ENCODE results near the gene PTPRG.
A peak's percentile ranks its signal among the peaks of the same experiment; 100 is the strongest.
"Not testable (repeated sequence)": the region's sequence is repeated elsewhere in the genome, so short reads cannot be mapped to it uniquely, and the experiment has no call there.

PTPRG gene

DNA sequence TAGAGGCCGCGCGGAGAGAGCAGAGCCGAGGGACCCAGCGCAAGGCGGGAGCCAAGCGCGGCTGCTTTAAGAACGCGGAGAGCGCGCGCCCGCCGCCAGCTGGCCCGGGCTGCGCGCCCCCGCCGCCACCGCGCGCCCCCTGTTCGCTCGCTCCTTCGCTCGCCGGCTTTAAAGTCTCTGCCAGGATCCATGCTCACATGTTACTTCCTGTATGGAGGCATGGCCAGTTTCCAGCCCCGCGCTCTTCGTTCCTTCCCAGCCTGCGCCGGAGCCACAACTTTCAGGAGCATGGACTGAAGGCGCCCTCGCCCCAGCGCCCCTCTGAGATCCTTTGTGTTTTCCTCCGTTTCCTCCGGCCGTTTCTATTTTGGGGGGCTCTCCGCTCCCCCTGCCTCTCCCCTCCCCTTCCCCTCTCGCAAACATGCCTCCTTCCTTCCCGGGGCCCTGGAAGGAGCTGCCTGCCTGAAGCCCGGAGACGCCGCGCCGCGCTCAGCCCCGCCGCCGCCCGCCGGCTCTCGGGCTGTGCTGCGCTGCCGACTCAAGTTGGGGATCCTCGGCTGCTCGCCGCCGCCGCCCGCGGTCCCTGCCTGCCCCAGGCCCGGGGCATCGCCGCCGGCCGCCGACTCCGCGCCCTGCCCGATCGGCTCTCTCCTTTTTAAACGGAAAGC, at the start of gene PTPRG:
PTPRG (plus strand) TSS at position 198 of the 668 bp plus-strand sequence. CDS start 717 bp downstream, outside the sequence.
- DNase-seq, result peak; percentile 49

DNA sequence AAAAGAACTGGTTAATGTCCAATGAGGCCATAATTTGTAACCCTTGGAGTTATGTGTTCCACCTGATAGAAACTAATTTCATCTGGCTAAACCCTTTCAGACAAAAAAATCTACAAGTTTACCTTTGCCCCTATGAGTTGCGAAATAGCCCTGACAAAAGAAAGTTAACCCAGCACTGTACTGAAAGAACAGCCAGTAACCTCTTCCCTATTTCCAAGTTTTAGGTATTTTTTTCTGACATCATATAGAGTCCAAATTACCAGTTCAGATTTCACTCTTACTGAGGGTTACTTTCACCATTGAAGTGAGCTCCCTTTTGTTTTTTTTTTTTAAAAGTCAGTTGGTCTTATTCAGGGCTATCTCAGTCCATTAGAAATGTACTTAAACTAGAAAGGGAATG, 42.8 kb upstream of the PTPRG start:
- DNase-seq, result no peak

DNA sequence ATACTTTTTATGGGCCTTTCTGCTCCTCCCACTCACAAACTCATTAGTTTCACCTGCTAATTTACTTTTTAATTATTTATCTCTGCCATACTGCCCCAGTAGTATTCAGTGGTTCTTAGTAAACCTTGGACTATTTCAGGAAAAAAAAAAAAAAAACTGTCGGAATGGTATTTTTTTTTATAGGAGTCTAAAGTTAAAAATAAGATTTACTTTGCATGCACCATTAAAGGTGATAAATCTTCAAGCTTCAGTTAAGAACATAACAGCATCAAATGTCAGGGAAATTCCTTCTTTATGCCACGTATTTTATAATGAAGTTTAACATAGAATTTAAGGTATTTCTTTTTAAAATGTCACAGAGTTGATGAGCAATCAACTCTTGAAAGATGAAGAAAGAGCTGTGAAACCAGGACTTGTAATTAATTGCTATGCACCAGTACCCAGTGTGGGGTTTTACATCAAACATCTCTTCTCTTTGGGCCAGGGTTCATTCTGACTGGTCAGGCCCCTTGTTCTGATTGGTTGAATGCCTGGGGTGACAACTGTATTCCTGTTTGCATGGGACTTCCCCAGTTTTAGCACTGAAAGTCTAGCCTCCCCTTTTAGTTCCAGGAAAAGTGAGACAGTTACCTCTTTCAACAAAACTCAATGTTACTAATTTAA, 40.3 kb upstream of the PTPRG start:
- DNase-seq, result no peak

DNA sequence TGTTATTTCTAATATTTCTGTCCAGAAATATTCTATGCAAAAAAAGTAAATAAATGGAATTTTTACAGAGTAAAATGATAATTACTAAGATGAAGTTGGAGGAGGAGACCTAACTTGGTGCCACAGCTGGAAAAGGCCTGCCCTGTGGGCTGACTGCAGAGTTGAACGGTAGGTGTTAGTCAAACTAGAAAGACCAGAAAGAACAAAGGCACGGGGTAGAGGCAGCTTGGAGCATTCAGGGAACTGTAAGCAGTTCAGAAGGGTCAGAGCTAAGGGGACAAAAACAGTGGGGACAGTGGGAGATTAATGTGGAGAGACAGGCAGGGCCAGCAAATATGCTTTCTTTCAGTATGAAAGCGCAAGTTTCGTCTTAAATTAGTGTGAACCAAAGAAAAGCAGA, 39.3 kb upstream of the PTPRG start:
- no peak for DNase-seq

DNA sequence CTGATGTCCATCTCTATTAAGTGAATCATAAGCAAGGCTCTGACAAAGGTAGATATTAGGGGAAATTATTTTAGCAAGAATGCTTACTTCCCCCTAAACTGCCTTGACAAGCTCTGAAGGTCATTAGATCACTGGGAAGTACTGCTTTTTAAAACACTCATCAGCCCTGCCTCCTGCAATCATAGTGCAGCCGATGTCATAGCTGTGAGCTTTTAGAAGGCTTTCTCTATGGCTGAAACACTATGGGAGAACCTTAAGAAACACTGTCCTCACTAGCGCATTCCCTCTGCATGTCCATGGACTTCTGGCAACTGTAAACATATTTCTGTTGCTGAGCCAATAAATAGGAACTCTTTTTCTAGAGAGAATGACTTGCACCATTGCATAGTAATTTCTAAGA, 38.7 kb upstream of the PTPRG start:
- DNase-seq, result no peak

DNA sequence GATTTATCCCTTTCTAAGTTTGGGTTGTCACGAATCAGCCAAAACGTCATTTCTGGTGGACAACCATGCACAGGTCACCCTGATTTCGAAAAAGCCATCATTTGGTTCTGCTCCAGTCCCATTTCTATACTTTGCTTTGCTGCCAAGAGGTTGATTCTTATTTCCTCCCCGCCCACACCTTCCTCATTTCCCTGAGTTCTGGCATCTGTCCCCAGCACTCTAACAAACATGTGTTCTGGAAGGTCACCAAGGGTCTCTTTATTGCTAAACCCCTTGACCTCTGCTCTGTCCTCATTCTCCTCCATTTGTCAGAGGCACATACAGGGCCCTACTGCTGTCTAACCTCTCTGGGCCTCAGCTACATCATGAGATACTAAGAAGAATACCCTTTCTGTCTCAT, 36.4 kb upstream of the PTPRG start:
- no peak for DNase-seq

DNA sequence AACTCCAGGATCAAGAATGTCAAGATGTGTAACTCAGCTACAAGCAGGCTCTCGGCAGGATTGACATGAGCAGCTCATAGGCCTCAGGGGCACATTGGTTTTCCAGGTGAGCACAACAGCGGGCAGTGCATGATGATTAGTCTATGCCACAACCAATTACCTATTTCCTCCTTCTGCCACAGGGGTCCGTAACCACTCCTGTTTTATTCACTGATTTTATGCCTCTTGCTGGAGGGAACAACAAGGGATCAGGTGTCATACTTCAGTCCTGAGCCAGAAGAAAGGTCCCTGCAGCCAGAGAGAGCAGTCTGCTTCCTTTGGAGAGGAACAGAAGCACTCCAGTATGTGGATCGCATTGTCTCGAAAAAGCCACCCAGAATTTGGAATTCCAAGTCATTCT, 35.1 kb upstream of the PTPRG start:
- DNase-seq, result peak; percentile 31

DNA sequence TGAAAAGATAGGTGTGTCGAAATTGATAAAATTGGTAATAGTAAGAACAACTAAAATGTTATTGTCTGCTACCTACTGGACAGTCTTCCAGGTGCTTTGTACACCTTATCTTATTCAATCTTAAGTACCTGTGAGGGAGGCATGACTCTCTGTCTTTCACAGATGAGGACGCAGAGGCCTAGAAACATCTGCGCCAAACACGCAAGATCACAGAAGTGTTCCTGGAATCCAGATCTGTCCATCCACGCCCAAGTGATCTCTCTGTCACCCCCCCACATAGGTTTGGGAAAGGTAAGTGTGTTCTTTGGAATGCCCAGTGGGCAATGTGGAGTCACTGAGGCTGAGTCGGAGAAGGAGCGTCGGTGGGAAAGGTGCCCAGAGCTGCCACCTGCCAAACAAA, 34.4 kb upstream of the PTPRG start:
- DNase-seq, result no peak

DNA sequence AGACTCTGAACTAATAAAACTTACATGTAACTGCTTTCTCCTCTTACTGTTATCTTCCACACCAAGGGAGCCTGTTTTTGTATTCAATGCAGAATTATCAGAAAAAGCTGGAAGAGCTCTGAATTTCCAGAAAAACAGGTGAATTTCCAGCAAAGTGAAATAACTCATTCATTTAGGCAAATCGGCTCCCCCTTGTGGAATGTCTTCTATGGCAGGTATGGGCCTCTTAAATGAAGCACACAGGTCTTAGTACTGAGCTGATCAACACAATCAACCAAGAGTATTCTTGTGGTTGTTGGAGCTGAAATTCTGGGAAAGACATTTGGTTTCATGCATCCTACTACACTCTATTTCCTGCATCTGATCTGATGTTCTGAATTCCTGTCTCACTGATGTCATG, 31.0 kb upstream of the PTPRG start:
- DNase-seq, result no peak

DNA sequence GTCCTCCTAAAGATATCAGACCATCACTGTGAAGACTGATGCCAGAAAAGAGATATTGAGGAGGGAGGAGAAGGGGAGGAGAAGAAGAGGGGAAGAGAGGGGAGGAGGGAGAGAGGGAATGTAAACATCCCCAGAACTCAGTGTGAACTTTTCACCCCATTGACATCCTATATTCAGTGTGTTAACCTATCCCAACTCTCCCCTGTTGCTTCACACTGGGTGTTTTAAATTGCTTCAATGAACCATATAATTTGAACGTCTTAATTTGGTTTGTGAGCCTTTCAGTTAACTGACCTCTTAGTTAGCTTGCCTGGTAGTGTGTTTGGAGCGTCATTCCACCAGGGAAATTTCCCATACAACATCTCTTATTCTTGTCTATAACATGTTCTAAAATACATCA, 29.8 kb upstream of the PTPRG start:
- DNase-seq, result no peak

DNA sequence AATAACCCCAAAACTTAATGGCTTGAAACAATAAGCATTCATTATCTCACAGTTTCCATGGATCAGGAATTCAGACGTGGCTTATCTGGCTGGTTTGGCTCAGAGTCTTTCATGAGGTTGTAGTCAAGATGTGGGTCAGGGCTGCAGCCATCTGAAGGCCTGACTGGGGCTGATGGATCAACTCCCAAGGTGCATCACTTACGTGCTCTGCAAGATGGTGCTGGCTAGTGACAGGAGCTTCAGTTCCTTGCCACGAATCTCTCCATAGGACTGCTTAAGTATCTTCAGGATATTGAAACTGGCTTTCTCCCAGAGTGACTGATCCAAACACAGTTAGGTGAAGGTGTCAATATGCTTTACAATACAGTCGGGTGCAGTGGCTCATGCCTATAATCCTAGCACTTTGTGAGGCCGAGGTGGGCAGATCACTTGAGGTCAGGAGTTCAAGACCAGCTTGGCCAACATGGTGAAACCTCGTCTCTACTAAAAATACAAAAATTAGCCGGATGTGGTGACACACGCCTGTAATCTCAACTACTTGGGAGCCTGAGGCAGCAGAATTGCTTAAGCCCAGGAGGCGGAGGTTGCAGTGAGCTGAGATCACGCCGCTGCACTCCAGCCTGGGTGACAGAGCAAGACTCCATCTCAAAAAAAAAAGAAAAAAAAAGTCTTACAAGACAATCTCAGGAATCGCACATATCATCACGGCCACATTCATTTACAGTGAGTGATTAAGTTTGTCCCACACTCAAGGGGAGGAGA, 28.5 kb upstream of the PTPRG start:
- no peak for DNase-seq

DNA sequence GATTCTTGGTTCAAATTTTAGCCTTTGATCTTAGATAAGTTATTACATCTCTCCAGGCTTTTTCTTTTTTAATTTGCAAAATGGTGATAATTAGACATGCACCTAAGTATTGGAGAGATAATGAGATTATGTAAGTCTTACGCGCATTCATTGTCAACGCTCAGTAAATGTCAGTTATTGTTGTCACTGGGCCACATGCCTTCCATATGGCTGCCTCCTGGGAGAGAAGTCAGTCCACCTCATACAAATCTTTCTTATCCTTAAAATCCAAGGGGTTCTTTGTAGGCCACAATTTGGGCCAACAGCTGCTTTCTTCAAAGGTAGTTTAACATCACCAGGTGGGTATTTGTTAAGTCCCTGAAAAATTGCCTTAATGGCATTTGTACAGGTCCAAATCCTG, 25.5 kb upstream of the PTPRG start:
- no peak for DNase-seq

DNA sequence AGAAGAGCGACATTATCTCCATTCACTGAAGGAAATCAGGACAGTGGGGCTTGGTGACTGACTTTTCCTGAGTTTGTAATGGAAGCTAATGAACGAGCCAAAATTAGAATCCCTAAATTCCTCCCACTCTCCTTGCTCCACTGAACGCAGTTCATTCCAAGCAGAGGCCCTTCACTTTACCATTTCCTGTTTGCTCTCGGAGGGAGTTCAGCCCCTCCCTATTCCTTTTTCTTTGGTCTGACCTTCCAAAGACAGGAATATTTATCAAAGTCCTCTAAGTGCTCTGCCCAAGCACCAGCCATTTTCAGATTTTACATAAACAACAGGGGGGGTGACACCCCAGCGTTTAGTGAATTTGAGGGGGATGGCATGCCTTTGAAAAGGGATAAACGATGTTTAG, 24.0 kb upstream of the PTPRG start:
- peak; percentile 24 for DNase-seq

DNA sequence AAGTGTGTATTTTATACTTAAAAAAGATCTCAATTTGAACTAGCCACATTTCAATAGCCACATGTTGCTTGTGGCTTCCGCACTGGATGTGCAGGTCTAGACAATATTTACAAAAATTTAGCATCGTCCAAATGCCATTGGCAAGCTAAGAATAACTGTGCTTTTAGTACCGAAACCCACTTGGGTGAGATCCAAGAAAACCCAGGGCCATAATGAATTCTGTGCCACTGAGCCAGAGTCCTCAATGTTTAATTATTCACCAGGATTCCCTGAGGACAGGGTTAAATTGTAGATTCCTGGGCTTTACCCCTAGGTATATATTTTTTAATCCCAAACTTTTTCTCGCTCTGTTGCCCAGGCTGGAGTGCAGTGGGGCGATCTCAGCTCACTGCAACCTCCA, 22.9 kb upstream of the PTPRG start:
- DNase-seq, result no peak

DNA sequence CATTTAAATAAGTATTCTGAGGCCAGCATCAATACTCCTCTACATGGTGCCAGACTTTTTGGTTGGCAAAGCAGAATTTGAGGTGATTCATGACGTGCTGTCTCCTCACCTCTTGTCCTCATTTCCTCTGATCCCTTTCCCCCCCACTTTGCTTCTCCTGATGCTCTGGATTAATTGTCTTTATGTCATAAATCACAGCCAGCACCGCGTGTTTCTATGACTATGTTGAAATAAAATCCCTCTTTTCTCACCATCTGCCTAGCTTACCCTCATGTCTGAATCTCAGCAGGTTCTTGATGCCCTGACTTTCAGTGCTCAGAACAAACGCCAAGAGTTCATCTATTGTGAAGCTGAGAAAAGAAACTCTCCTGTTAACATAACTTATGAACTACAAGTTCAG, 19.7 kb upstream of the PTPRG start:
- no peak for DNase-seq

DNA sequence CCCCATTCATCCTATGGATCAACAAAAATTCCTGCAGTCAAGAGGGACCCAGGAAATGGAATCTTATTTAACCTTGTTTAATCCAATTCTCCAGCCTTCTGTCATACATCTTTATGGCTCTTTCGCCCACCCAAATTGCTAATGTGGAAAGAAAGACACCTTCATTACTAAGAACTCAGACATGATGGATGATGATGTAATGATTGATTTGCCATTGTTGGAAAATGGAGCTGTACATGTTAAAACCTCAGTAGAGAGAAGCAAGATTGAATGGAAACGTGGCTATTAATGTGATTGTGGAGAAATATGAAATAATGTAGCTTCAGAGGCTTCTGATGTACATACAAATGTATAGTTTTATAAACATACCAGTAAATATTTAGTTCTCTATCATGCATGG, 15.7 kb upstream of the PTPRG start:
- DNase-seq, result no peak

DNA sequence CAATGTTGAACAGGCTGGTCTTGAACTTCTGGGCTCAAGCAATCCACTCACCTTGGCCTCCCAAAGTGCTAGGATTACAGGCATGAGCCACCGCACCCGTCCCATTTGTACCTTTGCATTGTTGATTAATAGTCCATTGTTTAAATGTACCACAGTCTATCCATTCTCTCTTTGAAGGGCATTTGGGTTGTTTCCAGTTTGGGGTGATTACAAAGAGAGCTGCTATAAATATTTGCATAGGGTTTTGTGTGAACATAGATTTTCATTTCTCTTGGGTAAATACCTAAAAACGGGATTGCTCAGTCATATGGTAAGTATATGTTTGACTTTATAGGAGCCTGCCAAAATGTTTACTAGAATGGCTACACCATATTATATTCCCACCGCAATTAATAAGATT, 13.7 kb upstream of the PTPRG start:
- DNase-seq, result no peak

DNA sequence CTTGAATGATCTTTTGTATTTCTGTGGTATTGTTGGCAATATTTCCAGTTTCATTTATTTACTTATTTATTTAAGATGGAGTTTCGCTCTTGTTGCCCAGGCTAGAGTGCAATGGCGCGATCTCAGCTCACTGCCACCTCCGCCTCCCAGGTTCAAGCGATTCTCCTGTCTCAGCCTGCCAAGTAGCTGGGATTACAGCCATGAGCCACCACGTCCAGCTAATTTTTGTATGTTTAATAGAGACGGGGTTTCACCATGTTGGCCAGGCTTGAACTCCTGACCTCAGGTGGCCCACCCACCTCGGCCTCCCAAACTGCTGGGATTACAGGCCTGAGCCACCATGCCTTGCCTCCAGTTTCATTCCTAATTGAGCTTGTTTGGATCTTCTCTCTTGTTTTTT, 8.7 kb upstream of the PTPRG start:
- DNase-seq, result not testable (repeated sequence)

DNA sequence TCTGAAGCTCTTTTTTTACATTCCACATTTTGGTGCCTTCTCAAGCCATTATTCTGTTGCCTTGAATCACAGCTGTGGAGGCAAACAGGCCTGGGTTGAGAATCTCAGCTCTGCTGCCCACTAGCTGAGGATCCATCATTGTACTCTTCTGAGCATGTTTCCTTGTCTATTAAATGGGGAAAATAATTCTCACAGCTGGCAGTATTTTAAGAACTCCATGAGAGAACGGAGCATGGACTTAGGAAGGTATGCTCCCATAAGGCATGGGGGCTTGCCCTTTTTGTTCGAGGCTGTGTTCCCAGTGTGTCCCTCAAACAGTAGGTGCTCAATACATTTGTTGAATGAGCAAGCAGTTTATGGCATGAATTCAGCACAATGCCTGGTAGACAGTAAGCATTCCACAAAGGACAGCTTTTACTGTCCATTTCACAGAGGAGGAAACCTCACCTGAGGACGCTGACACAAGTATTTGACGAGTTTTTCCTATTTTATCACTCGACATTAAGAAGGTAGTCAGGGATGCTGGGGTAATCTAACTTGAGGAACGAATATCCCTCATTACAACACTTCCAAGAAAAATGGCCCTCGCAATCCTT, 2.1 kb upstream of the PTPRG start:
- DNase-seq, result no peak

DNA sequence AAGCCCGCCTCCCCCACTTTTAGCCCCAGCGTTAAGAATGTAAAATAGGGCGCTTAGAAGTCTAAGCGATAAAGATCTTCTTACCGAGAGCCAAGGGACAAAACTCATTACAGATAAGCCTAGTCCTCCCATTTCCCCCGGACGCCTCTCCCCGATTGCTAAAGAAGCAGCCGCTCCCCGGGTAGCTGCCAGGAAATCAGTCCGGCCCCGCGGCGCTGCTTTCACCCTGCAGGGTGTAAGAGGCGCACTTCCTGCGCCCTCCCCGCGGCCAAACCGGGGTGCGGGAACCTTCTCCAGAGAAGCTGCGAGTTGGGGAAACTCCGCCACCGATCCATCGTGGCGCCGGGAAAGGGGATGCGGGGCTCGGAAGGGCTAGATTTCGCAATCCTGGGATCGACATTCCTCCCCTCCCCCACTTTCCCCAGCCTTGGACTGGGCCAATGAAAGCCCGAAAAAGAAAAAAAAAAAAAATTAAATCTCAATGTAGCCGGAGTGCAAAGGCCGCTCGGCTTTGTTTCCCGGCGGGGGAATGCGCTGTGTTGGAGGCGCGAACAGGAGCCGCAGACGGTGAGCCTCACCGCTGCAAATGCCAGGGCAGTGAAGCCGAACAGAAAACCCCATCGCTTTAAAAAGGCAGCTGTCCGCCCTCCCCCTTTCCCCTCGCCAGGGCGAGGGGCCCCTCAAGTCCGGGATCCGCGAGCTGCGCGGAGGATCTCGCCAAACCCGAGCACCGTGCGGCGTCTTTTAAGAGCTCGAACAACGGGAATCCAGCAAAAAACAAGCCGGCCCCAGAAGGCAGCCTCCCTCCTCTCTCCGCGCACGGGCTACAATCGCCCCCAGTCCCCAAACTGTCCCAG, 626 bp upstream of the PTPRG start:
- peak; percentile 26 for DNase-seq

DNA sequence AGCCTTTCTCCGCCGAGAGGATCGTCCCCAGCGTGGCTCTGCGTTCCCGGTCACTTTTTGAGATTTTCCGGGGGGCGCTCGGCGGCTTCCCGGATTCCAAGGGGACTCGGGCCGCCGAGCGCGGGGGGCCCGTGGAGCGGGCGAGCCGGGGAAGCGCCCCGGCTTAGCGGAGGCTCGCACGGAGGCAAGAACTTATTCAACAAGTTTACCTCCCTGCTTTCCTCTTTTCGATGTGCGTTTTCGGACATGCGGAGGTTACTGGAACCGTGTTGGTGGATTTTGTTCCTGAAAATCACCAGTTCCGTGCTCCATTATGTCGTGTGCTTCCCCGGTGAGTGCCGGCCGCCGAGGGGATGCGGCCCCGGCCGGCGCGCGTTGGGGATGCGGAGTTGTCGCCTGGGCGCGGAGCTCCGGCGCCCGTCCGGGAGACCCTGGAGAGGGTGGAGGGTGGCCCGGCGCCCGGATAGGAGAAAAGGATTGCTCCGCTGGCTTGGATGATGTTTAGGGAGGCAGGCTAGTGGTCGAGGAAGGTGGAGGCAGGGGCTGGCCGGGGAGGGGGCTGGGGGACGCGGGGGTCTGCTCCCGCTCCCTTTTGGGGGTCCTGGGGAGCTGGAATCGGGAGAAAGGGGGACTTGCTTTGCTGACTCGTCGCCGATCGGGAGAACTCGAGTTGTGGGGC, 810 bp downstream of the PTPRG start:
- DNase-seq, result no peak

DNA sequence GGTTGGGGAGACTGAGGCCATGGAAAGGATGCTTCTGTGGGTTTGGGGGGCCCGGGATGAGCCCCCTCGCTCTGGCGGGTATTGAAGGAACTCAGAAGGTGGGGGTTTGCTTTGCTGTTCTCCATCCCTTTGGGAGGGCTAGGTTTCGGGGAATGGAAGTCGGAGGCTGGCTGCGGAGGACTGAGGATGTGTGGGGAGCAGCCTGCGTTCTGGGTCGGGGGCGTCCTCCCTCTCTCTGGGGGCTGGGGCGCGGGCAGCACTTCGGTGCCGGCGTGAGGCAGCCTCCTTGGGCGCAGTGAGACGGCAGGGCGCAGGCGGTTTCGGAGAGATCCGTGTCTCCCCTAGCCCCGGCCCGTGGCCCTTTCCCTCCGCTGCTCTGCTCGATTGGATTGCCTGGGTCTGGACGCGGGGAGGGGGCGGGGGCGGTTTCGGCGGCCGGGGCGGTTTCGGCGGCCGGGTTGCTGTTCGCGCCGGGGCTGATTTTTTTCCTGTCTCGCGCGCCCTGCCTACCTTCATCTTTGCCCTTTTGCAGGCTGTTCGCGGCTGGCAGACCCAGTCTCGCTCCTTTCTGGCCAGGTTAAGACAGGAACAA, 1.4 kb downstream of the PTPRG start:
- DNase-seq, result no peak

Data from NCI-H2029 treated with DMSO at 0.1 percent for 48 hours (cell line).